PFSK-1 (cell line): ENCODE data around the gene NPR1.

Experiments used
- FOXP2 ChIP-seq: optimal IDR thresholded peaks from 2 replicates; pipeline ENCODE3; 2011; ENCODE audit warnings: borderline replicate concordance, control low read depth, inconsistent platforms; ENCODE audit not compliant: insufficient read depth; ENCODE audit errors: extremely low read length, extremely low read depth
- POLR2AphosphoS5 ChIP-seq: IDR thresholded peaks from 2 replicates; pipeline ENCODE4 v1.6.1; 2012; ENCODE audit warnings: low read depth, mild to moderate bottlenecking, control low read depth, low read length, moderate library complexity
- SIN3A ChIP-seq: IDR thresholded peaks from 2 replicates; pipeline ENCODE4 v1.6.1; 2012; ENCODE audit warnings: mild to moderate bottlenecking, low read length, moderate library complexity, borderline replicate concordance; ENCODE audit not compliant: insufficient read depth
- TAF1 ChIP-seq: IDR thresholded peaks from 2 replicates; pipeline ENCODE4 v1.6.1; 2012; ENCODE audit warnings: low read length, control low read depth, borderline replicate concordance; ENCODE audit not compliant: insufficient read depth
- TF ChIP-seq, protein P1 (sequence below), 2 experiments: IDR thresholded peaks; 2 replicates each; pipeline versions ENCODE4 v1.6.1 to v1.8.0; 2011 to 2012; ENCODE audit warnings: low read depth in 2 of 2, low read length in 2 of 2, control low read depth in 1 of 2, inconsistent platforms in 1 of 2, mild to moderate bottlenecking in 1 of 2, moderate library complexity in 1 of 2; ENCODE audit not compliant: insufficient read depth in 1 of 2

The NPR1 gene

GRCh38 chr1:153655333-153655732 lies 23.2 kb upstream of the NPR1 start:
- TF ChIP-seq FOXP2, result no peak
- TF ChIP-seq, protein P1, sequence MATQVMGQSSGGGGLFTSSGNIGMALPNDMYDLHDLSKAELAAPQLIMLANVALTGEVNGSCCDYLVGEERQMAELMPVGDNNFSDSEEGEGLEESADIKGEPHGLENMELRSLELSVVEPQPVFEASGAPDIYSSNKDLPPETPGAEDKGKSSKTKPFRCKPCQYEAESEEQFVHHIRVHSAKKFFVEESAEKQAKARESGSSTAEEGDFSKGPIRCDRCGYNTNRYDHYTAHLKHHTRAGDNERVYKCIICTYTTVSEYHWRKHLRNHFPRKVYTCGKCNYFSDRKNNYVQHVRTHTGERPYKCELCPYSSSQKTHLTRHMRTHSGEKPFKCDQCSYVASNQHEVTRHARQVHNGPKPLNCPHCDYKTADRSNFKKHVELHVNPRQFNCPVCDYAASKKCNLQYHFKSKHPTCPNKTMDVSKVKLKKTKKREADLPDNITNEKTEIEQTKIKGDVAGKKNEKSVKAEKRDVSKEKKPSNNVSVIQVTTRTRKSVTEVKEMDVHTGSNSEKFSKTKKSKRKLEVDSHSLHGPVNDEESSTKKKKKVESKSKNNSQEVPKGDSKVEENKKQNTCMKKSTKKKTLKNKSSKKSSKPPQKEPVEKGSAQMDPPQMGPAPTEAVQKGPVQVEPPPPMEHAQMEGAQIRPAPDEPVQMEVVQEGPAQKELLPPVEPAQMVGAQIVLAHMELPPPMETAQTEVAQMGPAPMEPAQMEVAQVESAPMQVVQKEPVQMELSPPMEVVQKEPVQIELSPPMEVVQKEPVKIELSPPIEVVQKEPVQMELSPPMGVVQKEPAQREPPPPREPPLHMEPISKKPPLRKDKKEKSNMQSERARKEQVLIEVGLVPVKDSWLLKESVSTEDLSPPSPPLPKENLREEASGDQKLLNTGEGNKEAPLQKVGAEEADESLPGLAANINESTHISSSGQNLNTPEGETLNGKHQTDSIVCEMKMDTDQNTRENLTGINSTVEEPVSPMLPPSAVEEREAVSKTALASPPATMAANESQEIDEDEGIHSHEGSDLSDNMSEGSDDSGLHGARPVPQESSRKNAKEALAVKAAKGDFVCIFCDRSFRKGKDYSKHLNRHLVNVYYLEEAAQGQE (IDR thresholded peaks at IDR 0.05; ENCODE audit: insufficient read depth in 1 of 2, low read depth in 2 of 2, low read length in 2 of 2), result no peak
- no peak for TF ChIP-seq TAF1
- no peak for TF ChIP-seq SIN3A
- TF ChIP-seq POLR2AphosphoS5, result no peak

GRCh38 chr1:153658400-153659174 lies 19.9 kb upstream of the NPR1 start, which contains the start of gene SNAPIN:
Gene SNAPIN (plus strand): TSS chr1:153658703. CDS start chr1:153658744, 41 bp downstream.
- peak; percentile 57; the same call in 1 of the 2 replicates for TF ChIP-seq TAF1
- TF ChIP-seq FOXP2, result peak; percentile 73
- TF ChIP-seq SIN3A, result no peak
- TF ChIP-seq POLR2AphosphoS5, result peak; percentile 93
- TF ChIP-seq, protein P1 (IDR thresholded peaks at IDR 0.05; ENCODE audit: insufficient read depth in 1 of 2, low read depth in 2 of 2, low read length in 2 of 2), result no peak

DNA sequence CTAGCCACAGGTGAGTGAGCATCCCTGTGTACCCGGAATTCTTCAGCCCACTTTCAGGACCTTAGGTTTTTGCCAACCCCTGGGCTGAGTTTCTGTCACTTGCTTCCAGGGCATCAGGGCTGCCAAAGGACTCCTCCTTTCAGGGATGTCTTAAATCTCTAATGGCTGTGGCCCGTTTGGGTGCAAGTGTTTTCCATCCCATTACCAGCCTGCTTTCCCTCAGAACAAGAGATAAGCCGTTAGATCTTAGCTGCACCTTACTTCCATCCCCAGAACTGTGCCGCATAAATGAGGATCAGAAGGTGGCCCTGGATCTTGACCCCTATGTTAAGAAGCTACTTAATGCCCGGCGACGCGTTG lies 19.3 kb upstream of the NPR1 start:
- TF ChIP-seq FOXP2, result no peak
- no peak for TF ChIP-seq TAF1
- TF ChIP-seq SIN3A, result no peak
- TF ChIP-seq POLR2AphosphoS5, result no peak
- TF ChIP-seq, protein P1 (IDR thresholded peaks at IDR 0.05; ENCODE audit: insufficient read depth in 1 of 2, low read depth in 2 of 2, low read length in 2 of 2), result no peak

DNA sequence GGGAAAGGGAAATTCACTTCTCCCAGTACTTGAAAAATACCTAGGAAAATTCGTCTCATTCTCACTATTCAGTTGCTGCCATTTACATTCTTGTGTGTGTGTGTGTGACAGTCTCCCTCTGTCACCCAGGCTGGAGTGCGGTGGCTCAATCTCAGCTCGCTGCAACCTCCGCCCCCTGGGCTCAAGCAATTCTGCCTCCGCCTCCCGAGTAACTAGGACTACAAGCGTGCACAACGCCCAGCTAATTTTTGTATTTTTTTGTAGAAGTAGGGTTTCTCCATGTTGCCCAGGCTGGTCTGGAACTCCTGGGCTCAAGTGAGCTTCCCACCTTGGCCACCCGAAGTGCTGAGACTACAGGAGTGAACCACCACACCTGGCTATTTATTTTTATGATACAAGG lies 18.8 kb upstream of the NPR1 start:
- no peak for TF ChIP-seq FOXP2
- no peak for TF ChIP-seq TAF1
- no peak for TF ChIP-seq SIN3A
- TF ChIP-seq POLR2AphosphoS5, result no peak
- TF ChIP-seq, protein P1 (IDR thresholded peaks at IDR 0.05; ENCODE audit: insufficient read depth in 1 of 2, low read depth in 2 of 2, low read length in 2 of 2), result no peak
